HepG2 (cell line): Measurements from ENCODE around the gene PDSS2. TPM values are rescaled to one million over a fixed set of nuclear protein-coding genes. Genes with fewer than 3 reads are reported as not detected.

Experiments used
- ATAC-seq: fragments of 200-7000 bp; cut with Tn5 transposase; 3 replicates; pipeline ENCODE4 v1.9.1; 2020; ENCODE audit warnings: mild to moderate bottlenecking, moderate library complexity
- BruUV-seq: library from RNA; stranded (reverse); fragments of 400-500 nt; replicated peaks from 2 replicates; lab custom pipeline; 2021; lab: Mats Ljungman, UMichigan
- CTCF ChIA-PET: fragments of 300-600 bp; formaldehyde crosslinking; extraction: SDS; loops from one replicate; lab custom pipeline; 2021; ENCODE audit warnings: low total read pairs, inconsistent platforms, low intra/inter-chr PET ratio; lab: Yijun Ruan, JAX
- POLR2A ChIA-PET: fragments of 350-600 bp; sonication (Branson Sonifier 250); formaldehyde crosslinking; loops from one replicate; lab custom pipeline; 2020; ENCODE audit warnings: antibody characterized with exemption, inconsistent platforms; lab: Yijun Ruan, JAX
- DNase-seq: peaks from one replicate; pipeline ENCODE4 v3.0.0-alpha.2; 2015; ENCODE audit warnings: low spot score
- FAIRE-seq: peaks from 3 replicates; lab custom pipeline; 2011; peaks lifted over from hg19 to GRCh38; lab: Jason Lieb, UNC
- H2AFZ ChIP-seq: one replicate; pipeline ENCODE4 v1.6.1; 2011; ENCODE audit warnings: low read length, inconsistent platforms
- H3K27ac ChIP-seq: fragments of 300-600 bp; 3 replicates; pipeline ENCODE4 v1.8.0; 2011; ENCODE audit warnings: mixed run types, mild to moderate bottlenecking, mixed read lengths, low read length, inconsistent platforms; ENCODE audit not compliant: insufficient read depth; ENCODE audit errors: extremely low read length
- H3K27me3 ChIP-seq, 2 experiments: fragments of 200-600 bp in 1 of 2; 2 replicates in 1 of 2; 3 replicates in 1 of 2; pipeline versions ENCODE4 v1.6.0 to v1.8.0; 2011; ENCODE audit warnings: low read length in 2 of 2, mild to moderate bottlenecking in 2 of 2, moderate library complexity in 2 of 2, inconsistent platforms in 1 of 2; ENCODE audit not compliant: insufficient read depth in 2 of 2, control insufficient read depth in 1 of 2
- H3K36me3 ChIP-seq, 2 experiments: fragments of 200-600 bp in 1 of 2; replicated peaks in 1 of 2; 2 replicates in 1 of 2; 3 replicates in 1 of 2; pipeline versions ENCODE4 v1.5.1 to v1.8.0; 2011; ENCODE audit warnings: low read length in 2 of 2, inconsistent platforms in 1 of 2; ENCODE audit not compliant: insufficient read depth in 2 of 2, control insufficient read depth in 1 of 2
- H3K4me1 ChIP-seq: 2 replicates; pipeline ENCODE4 v1.5.1; 2012; ENCODE audit warnings: low read length, inconsistent platforms; ENCODE audit not compliant: insufficient read depth
- H3K4me2 ChIP-seq: 2 replicates; pipeline ENCODE4 v1.6.0; 2011; ENCODE audit warnings: low read depth, low read length, inconsistent platforms
- H3K4me3 ChIP-seq, 3 experiments: fragments of 200-600 bp in 1 of 3; sonication (generic), shearing (Covaris generic) in 1 of 3; replicated peaks in 1 of 3; 2 replicates each; pipeline ENCODE4 v1.5.1; 2011 to 2016; ENCODE audit warnings: low read length in 3 of 3, inconsistent platforms in 2 of 3, low read depth in 2 of 3, mild to moderate bottlenecking in 2 of 3, control low read depth in 1 of 3, mixed read lengths in 1 of 3; ENCODE audit not compliant: insufficient read depth in 1 of 3
- H3K79me2 ChIP-seq: one replicate; pipeline ENCODE4 v1.6.1; 2011; ENCODE audit warnings: low read length, inconsistent platforms; ENCODE audit not compliant: insufficient read depth
- H3K9ac ChIP-seq: 2 replicates; pipeline ENCODE4 v1.6.0; 2011; ENCODE audit warnings: mild to moderate bottlenecking, low read depth, low read length, inconsistent platforms; ENCODE audit not compliant: insufficient read depth
- H3K9me3 ChIP-seq: 2 replicates; pipeline ENCODE4 v1.5.1; 2012; ENCODE audit warnings: mild to moderate bottlenecking, low read length
- H4K20me1 ChIP-seq: 2 replicates; pipeline ENCODE4 v1.6.0; 2011; ENCODE audit warnings: inconsistent platforms, mild to moderate bottlenecking, low read length, moderate library complexity; ENCODE audit not compliant: insufficient read depth
- HOXA7 ChIP-seq: sonication (generic); formaldehyde crosslinking; IDR thresholded peaks from 2 replicates; pipeline ENCODE4 v1.8.1; 2022; ENCODE audit warnings: mild to moderate bottlenecking, missing genetic modification reagents, moderate library complexity
- MATR3 ChIP-seq: sonication (generic); formaldehyde crosslinking; IDR thresholded peaks from 2 replicates; pipeline ENCODE4 v1.4.0; 2020; ENCODE audit warnings: missing genetic modification reagents
- MXI1 ChIP-seq: IDR thresholded peaks from 3 replicates; pipeline ENCODE4 v1.6.1; 2012; ENCODE audit warnings: low read depth, low read length, inconsistent platforms, borderline replicate concordance
- RBFOX2 ChIP-seq: fragments of 200-400 bp; formaldehyde crosslinking; IDR thresholded peaks from 2 replicates; pipeline ENCODE4 v1.6.1; 2017; ENCODE audit warnings: low read depth, mild to moderate bottlenecking, low read length
- SMARCE1 ChIP-seq: fragments of 450-650 bp; IDR thresholded peaks from 2 replicates; pipeline ENCODE4 v1.6.1; 2017; ENCODE audit warnings: borderline replicate concordance
- STAT5B ChIP-seq: sonication (generic); formaldehyde crosslinking; IDR thresholded peaks from 2 replicates; pipeline ENCODE4 v1.4.0; 2020; ENCODE audit warnings: missing genetic modification reagents
- ZMYM3 ChIP-seq: sonication (generic); formaldehyde crosslinking; IDR thresholded peaks from 2 replicates; pipeline ENCODE4 v1.5.1; 2020; ENCODE audit warnings: mild to moderate bottlenecking, missing genetic modification reagents
- ZNF20 ChIP-seq: sonication (generic); formaldehyde crosslinking; IDR thresholded peaks from 2 replicates; pipeline ENCODE4 v1.4.0; 2020; ENCODE audit warnings: mild to moderate bottlenecking, moderate library complexity, missing genetic modification reagents
- ZNF225 ChIP-seq: sonication (generic); formaldehyde crosslinking; IDR thresholded peaks from 2 replicates; pipeline ENCODE4 v1.4.0; 2020; ENCODE audit warnings: mild to moderate bottlenecking, missing genetic modification reagents
- ZNF484 ChIP-seq: sonication (generic); formaldehyde crosslinking; IDR thresholded peaks from 2 replicates; pipeline ENCODE4 v1.5.1; 2020; ENCODE audit warnings: mild to moderate bottlenecking, low read depth, missing genetic modification reagents, borderline replicate concordance
- WGBS: methylation state at CpG from one replicate; pipeline ENCODE4 v1.1.6; 2017; ENCODE audit warnings: low lambda C conversion rate; 5-methylcytosine and 5-hydroxymethylcytosine counted together
- in situ Hi-C: cut with HindIII; loops from 2 replicates; pipeline ENCODE4 v1.10.0; 2017; ENCODE audit warnings: low pct_unique_long_range_greater_than_20kb; ENCODE audit not compliant: extremely low pct_ligation_motif_present
- intact Hi-C: fragments of 100-400 bp; cut with micrococcal nuclease; formaldehyde crosslinking; loops from one replicate; pipeline ENCODE4 v1.10.0; 2022; ENCODE audit not compliant: unreplicated experiment
- polyA plus RNA-seq, 8 experiments: library from polyadenylated mRNA; depleted of rRNA in 3 of 8; stranded (reverse) in 7 of 8; unstranded in 1 of 8; fragments of >200 nt; fragmentation: Illumina TruSeq in 4 of 8; extraction: Trizol in 4 of 8; gene quantifications; 2 replicates each; pipeline versions ENCODE4 v1.2.1 to v1.2.3, GENCODE V29; 2011 to 2016; ENCODE audit warnings: low read depth in 4 of 8, missing spikeins in 1 of 8, mixed read lengths in 1 of 8; ENCODE audit not compliant: insufficient read depth in 1 of 8
- total RNA-seq, 5 experiments: library from RNA; depleted of rRNA; stranded (reverse); fragments of >200 nt; fragmentation: Illumina TruSeq; extraction: Trizol; gene quantifications; 2 replicates each; pipeline ENCODE4 v1.2.3, GENCODE V29; 2016; ENCODE audit warnings: low read depth in 1 of 5
- TF ChIP-seq, protein P1 (sequence below): IDR thresholded peaks from 2 replicates; pipeline ENCODE4 v1.6.1; 2018; ENCODE audit warnings: missing genetic modification reagents
- TF ChIP-seq, protein P2 (sequence below): sonication (generic); formaldehyde crosslinking; IDR thresholded peaks from 2 replicates; pipeline ENCODE4 v1.8.1; 2023; ENCODE audit warnings: missing genetic modification reagents, mild to moderate bottlenecking, borderline replicate concordance
- TF ChIP-seq, protein P3 (sequence below), 2 experiments: fragments of 450-650 bp in 1 of 2; sonication (generic) in 1 of 2; formaldehyde crosslinking in 1 of 2; IDR thresholded peaks; 2 replicates each; pipeline versions ENCODE4 v1.6.1 to v1.8.0; 2016 to 2022; ENCODE audit warnings: antibody characterized with exemption in 1 of 2, mild to moderate bottlenecking in 1 of 2, missing genetic modification reagents in 1 of 2
- TF ChIP-seq, protein P4 (sequence below): sonication (generic); formaldehyde crosslinking; IDR thresholded peaks from 2 replicates; pipeline ENCODE4 v1.4.0; 2020; ENCODE audit warnings: low read depth, mild to moderate bottlenecking, missing genetic modification reagents

The PDSS2 gene
- total and polyA plus RNA-seq, 2 of the 13 experiments (the other 11 are each of a cell fraction or from before 2014, with no cell fraction given) = 16.2 to 17.0 TPM

DNA sequence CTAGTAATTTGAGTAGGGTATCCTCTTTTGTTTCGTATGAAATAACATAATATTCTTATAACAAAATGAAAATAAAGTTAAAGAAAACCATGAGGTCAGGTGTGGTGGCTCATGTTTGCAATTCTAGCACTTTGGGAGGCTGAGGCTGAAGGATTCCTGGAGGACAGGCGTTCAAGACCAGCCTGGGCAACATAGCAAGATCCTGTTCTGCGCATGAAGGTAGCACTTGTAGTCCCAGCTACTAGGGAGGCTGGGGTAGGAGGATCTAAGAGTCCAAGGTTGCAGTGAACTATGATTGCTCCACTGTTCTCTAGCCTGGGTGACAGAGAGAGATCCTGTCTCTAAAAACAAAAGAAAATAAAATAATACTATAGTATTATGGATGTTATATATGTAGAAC lies 145.6 kb downstream of the PDSS2 start:
- in situ Hi-C loops (loop anchor here (10.0 kb wide), 1 partner anchor 141 kb away; the partner anchor contains the start of gene PDSS2), intact Hi-C loops (loop anchor here (10.0 kb wide), 3 partner anchors 181 to 361 kb away; partner anchors contain the start of gene SOBP)
- Histone ChIP-seq H3K4me3 (no peak overlapping the region), H4K20me1 (no peaks in the 10 kb centered on the region), H3K9me3 (no peaks in the 10 kb centered on the region), H3K9ac (no peak overlapping the region), H3K79me2 (no peaks in the 10 kb centered on the region), H3K27ac (peak overlapping the region; percentile 57), H3K36me3 (no peaks in the 10 kb centered on the region), H3K4me1 (peaks cover 27% of the 10 kb centered on the region), H2AFZ (no peak overlapping the region), H3K27me3 (no peaks in the 10 kb centered on the region), H3K4me2 (no peak overlapping the region)
- ATAC-seq (no peak), DNase-seq (no peak), FAIRE-seq (no peak)
- ChIA-PET CTCF (no interaction called here), POLR2A (no interaction called here)
- no TSS peak for BruUV-seq
- WGBS = 97% methylated on average over 3 of the region's 3 CpGs
- no peak for TF ChIP-seq MATR3 (CRISPR knock-in tag)
- no peak for TF ChIP-seq MXI1
- TF ChIP-seq, protein P1, sequence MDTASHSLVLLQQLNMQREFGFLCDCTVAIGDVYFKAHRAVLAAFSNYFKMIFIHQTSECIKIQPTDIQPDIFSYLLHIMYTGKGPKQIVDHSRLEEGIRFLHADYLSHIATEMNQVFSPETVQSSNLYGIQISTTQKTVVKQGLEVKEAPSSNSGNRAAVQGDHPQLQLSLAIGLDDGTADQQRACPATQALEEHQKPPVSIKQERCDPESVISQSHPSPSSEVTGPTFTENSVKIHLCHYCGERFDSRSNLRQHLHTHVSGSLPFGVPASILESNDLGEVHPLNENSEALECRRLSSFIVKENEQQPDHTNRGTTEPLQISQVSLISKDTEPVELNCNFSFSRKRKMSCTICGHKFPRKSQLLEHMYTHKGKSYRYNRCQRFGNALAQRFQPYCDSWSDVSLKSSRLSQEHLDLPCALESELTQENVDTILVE (CRISPR knock-in tag) = no peak
- no peak for TF ChIP-seq SMARCE1
- TF ChIP-seq ZNF20 = no peak
- TF ChIP-seq, protein P2, sequence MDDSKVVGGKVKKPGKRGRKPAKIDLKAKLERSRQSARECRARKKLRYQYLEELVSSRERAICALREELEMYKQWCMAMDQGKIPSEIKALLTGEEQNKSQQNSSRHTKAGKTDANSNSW (CRISPR knock-in tag) = no peak
- TF ChIP-seq, protein P3, sequence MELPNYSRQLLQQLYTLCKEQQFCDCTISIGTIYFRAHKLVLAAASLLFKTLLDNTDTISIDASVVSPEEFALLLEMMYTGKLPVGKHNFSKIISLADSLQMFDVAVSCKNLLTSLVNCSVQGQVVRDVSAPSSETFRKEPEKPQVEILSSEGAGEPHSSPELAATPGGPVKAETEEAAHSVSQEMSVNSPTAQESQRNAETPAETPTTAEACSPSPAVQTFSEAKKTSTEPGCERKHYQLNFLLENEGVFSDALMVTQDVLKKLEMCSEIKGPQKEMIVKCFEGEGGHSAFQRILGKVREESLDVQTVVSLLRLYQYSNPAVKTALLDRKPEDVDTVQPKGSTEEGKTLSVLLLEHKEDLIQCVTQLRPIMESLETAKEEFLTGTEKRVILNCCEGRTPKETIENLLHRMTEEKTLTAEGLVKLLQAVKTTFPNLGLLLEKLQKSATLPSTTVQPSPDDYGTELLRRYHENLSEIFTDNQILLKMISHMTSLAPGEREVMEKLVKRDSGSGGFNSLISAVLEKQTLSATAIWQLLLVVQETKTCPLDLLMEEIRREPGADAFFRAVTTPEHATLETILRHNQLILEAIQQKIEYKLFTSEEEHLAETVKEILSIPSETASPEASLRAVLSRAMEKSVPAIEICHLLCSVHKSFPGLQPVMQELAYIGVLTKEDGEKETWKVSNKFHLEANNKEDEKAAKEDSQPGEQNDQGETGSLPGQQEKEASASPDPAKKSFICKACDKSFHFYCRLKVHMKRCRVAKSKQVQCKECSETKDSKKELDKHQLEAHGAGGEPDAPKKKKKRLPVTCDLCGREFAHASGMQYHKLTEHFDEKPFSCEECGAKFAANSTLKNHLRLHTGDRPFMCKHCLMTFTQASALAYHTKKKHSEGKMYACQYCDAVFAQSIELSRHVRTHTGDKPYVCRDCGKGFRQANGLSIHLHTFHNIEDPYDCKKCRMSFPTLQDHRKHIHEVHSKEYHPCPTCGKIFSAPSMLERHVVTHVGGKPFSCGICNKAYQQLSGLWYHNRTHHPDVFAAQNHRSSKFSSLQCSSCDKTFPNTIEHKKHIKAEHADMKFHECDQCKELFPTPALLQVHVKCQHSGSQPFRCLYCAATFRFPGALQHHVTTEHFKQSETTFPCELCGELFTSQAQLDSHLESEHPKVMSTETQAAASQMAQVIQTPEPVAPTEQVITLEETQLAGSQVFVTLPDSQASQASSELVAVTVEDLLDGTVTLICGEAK (IDR thresholded peaks at IDR 0.05) = no peak
- TF ChIP-seq, protein P3 (CRISPR knock-in tag; IDR thresholded peaks at IDR 0.05) = no peak
- TF ChIP-seq ZNF225 (CRISPR knock-in tag) = no peak
- TF ChIP-seq ZMYM3 (CRISPR knock-in tag) = 0 out of 2 replicates have a peak, but pooled peaks have one; percentile 46
- no peak for TF ChIP-seq ZNF484
- no peak for TF ChIP-seq RBFOX2
- TF ChIP-seq, protein P4, sequence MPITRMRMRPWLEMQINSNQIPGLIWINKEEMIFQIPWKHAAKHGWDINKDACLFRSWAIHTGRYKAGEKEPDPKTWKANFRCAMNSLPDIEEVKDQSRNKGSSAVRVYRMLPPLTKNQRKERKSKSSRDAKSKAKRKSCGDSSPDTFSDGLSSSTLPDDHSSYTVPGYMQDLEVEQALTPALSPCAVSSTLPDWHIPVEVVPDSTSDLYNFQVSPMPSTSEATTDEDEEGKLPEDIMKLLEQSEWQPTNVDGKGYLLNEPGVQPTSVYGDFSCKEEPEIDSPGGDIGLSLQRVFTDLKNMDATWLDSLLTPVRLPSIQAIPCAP (CRISPR knock-in tag) = no peak
- TF ChIP-seq HOXA7 = no peak
- TF ChIP-seq STAT5B (CRISPR knock-in tag) = no peak
